Measurements from ENCODE around the gene RAB24. TPM values are rescaled to one million over a fixed set of nuclear protein-coding genes. Genes with fewer than 3 reads are reported as not detected.
"Not testable (repeated sequence)": the region's sequence is repeated elsewhere in the genome, so short reads cannot be mapped to it uniquely, and the experiment has no call there.

Gene RAB24
- total and polyA plus RNA-seq, 2 experiments from 2014 or later = 81.5 to 94.7 TPM

DNA sequence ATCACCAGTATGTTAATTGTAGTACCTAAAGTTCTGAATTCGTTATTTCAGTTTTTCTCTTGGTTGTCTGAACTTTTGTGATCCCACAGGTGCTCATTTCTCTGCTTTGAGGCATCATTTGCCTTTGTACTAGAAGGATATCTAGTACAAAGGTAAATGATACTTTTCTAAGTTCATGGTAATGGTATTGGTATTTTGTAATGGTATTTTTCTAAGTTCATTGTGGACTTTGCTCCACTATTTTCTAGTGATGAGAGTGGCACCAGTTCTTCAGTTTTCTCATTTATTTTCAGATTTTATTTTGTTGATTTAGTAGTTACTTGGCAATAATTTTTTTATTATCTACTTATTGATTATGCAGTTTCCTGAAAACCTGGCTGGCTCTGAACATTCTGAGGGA, 42.0 kb downstream of the RAB24 start:
- Histone ChIP-seq H3K27ac (no peak overlapping the region), H3K36me3 (peaks cover 42% of the 10 kb centered on the region)

DNA sequence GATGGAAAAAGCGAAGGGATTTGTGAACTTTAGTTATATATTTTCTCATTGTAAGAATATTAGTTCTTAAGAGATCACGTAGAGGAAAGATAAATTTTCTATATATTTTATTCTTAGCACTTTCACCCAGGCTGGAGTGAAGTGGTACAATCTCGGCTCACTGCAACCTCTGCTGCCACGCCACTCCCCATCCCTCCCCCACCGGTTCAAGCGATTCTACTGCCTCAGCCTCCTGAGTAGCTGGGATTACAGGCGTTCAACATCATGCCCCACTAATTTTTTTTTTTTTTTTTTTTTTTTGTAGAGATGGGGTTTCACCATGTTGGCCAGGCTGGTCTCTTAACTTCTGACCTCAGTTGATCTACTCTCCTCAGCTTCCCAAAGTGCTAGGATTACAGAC, 42.6 kb downstream of the RAB24 start:
- H3K4me3 ChIP-seq = no peak overlapping the region
- no peak for DNase-seq (ENCODE audit: low read depth in 1 of 2, low spot score in 1 of 2)
- no peak overlapping the region for H3K27ac ChIP-seq
- H3K4me1 ChIP-seq (ENCODE audit: low read depth) = no peaks in the 10 kb centered on the region
- TF ChIP-seq, protein P1, sequence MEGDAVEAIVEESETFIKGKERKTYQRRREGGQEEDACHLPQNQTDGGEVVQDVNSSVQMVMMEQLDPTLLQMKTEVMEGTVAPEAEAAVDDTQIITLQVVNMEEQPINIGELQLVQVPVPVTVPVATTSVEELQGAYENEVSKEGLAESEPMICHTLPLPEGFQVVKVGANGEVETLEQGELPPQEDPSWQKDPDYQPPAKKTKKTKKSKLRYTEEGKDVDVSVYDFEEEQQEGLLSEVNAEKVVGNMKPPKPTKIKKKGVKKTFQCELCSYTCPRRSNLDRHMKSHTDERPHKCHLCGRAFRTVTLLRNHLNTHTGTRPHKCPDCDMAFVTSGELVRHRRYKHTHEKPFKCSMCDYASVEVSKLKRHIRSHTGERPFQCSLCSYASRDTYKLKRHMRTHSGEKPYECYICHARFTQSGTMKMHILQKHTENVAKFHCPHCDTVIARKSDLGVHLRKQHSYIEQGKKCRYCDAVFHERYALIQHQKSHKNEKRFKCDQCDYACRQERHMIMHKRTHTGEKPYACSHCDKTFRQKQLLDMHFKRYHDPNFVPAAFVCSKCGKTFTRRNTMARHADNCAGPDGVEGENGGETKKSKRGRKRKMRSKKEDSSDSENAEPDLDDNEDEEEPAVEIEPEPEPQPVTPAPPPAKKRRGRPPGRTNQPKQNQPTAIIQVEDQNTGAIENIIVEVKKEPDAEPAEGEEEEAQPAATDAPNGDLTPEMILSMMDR (IDR thresholded peaks at IDR 0.05; ENCODE audit: low read depth, low read length) = no peak
- no peaks in the 10 kb centered on the region for H3K9me3 ChIP-seq (ENCODE audit: low read depth)
- H3K36me3 ChIP-seq = peaks cover 36% of the 10 kb centered on the region
- no peaks in the 10 kb centered on the region for H3K27me3 ChIP-seq

More for the DNA sequence above, 42.0 kb downstream of the RAB24 start:
- H3K9me3 ChIP-seq (ENCODE audit: low read depth) = no peaks in the 10 kb centered on the region
- no peak for DNase-seq (ENCODE audit: low read depth in 1 of 2, low spot score in 1 of 2)
- TF ChIP-seq, protein P1 (IDR thresholded peaks at IDR 0.05; ENCODE audit: low read depth, low read length) = no peak
- H3K27me3 ChIP-seq = no peaks in the 10 kb centered on the region
- H3K4me3 ChIP-seq = no peak overlapping the region
- no peaks in the 10 kb centered on the region for H3K4me1 ChIP-seq (ENCODE audit: low read depth)

DNA sequence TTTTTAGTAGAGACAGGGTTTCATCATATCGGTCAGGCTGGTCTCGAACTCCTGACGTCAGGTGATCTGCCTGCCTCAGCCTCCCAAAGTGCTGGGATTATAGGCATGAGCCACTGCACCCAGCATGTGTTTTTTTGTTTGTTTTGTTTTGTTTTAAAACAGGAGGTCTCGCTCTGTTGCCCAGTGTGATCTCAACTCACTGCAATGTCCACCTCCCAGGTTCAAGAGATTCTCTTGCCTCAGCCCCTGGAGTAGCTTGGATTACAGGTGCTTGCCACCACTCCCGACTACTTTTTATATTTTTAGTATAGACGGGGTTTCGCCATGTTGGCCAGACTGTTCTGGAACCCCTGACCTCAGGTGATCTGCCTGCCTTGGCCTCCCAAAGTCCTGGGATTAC, 44.8 kb downstream of the RAB24 start:
- not testable (repeated sequence) for H3K4me3 ChIP-seq; H3K9me3 ChIP-seq (ENCODE audit: low read depth); DNase-seq (ENCODE audit: low read depth in 1 of 2, low spot score in 1 of 2); H3K27me3 ChIP-seq; H3K4me1 ChIP-seq (ENCODE audit: low read depth)
- H3K27ac ChIP-seq = peak overlapping the region; percentile 25
- peaks cover 43% of the 10 kb centered on the region for H3K36me3 ChIP-seq

DNA sequence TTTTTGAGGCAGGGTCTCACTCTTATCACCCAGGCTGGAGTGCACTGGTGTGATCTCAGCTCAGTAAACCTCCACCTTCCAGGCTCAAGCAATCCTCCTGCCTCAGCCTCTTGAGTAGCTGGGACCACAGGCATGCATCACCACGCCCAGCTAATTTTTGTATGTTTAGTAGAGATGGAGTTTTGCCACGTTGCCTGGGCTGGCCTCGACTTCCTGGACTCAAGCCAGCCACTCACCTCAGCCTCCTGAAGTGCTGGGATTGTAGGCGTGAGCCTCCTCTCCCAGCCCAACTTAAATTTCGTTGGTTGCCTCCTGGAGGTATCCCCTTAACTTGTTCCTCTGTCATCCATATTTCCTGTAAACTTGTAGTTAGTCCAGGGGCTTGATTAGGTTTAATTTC, 47.2 kb downstream of the RAB24 start:
- H3K36me3 ChIP-seq = peaks cover 44% of the 10 kb centered on the region
- H3K4me1 ChIP-seq (ENCODE audit: low read depth) = no peaks in the 10 kb centered on the region
- TF ChIP-seq, protein P1 (IDR thresholded peaks at IDR 0.05; ENCODE audit: low read depth, low read length) = no peak
- DNase-seq (ENCODE audit: low read depth in 1 of 2, low spot score in 1 of 2) = no peak
- H3K4me3 ChIP-seq = no peak overlapping the region
- H3K9me3 ChIP-seq (ENCODE audit: low read depth) = no peaks in the 10 kb centered on the region
- H3K27me3 ChIP-seq = no peaks in the 10 kb centered on the region
- H3K27ac ChIP-seq = no peak overlapping the region

DNA sequence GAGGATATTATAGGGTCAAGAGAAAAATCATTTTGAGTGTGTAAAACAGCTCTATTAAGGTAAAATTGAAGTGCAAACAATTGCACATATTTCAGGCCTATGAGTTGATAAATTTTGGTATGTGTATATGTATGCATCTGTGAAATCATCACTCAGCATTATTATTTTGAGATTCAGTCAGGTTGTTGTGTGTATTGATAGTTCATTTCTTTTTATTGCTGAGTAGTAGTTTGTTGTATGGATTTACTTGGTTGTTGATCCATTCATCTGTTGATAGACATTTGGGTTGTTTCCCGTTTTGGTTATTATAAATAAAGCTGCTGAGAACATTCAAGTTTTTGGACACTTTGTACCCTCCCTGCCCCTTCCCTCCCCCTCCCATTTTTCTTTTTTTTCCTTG, 50.3 kb downstream of the RAB24 start:
- peaks cover 38% of the 10 kb centered on the region for H3K36me3 ChIP-seq
- no peak overlapping the region for H3K4me3 ChIP-seq
- peak overlapping the region; percentile 5 for H3K27ac ChIP-seq
- no peaks in the 10 kb centered on the region for H3K27me3 ChIP-seq
- DNase-seq (ENCODE audit: low read depth in 1 of 2, low spot score in 1 of 2) = no peak
- TF ChIP-seq, protein P1 (IDR thresholded peaks at IDR 0.05; ENCODE audit: low read depth, low read length) = no peak
- no peaks in the 10 kb centered on the region for H3K4me1 ChIP-seq (ENCODE audit: low read depth)
- no peaks in the 10 kb centered on the region for H3K9me3 ChIP-seq (ENCODE audit: low read depth)

Other genes with a start within 250 kb of the RAB24 start
- gene FGFR4, start 216.8 kb downstream of the RAB24 start, total RNA-seq = 1.1 and 2.8 TPM in 2 replicates
- gene FGFR4, start 216.8 kb downstream of the RAB24 start, polyA plus RNA-seq = 0.96 and 1.8 TPM in 2 replicates
- gene NSD1, start 169.9 kb downstream of the RAB24 start, total RNA-seq = 29.7 and 37.9 TPM in 2 replicates
- gene NSD1, start 169.9 kb downstream of the RAB24 start, polyA plus RNA-seq = 37.8 and 44.0 TPM in 2 replicates
- 86.0 and 156 TPM in 2 replicates for gene PRELID1, start 80 bp upstream of the RAB24 start, total RNA-seq
- 134 and 185 TPM in 2 replicates for gene PRELID1, start 80 bp upstream of the RAB24 start, polyA plus RNA-seq
- 15.2 and 112 TPM in 2 replicates for gene MXD3, start 8.2 kb upstream of the RAB24 start, total RNA-seq
- 7.3 and 50.5 TPM in 2 replicates for gene MXD3, start 8.2 kb upstream of the RAB24 start, polyA plus RNA-seq
- 163 and 198 TPM in 2 replicates for gene LMAN2, start 47.9 kb upstream of the RAB24 start, total RNA-seq
- 213 and 261 TPM in 2 replicates for gene LMAN2, start 47.9 kb upstream of the RAB24 start, polyA plus RNA-seq
- gene RGS14, start 54.2 kb upstream of the RAB24 start, total RNA-seq = 68.1 and 139 TPM in 2 replicates
- gene RGS14, start 54.2 kb upstream of the RAB24 start, polyA plus RNA-seq = 33.6 and 76.5 TPM in 2 replicates
- not detected in 2 replicates for gene SLC34A1, start 80.7 kb upstream of the RAB24 start, total RNA-seq
- gene SLC34A1, start 80.7 kb upstream of the RAB24 start, polyA plus RNA-seq = not detected in 2 replicates
- gene PFN3, start 96.9 kb upstream of the RAB24 start, total RNA-seq = not detected in 2 replicates
- gene PFN3, start 96.9 kb upstream of the RAB24 start, polyA plus RNA-seq = not detected in 2 replicates
- gene F12, start 105.8 kb upstream of the RAB24 start, total RNA-seq = 3.4 and 4.6 TPM in 2 replicates
- 5.0 and 13.6 TPM in 2 replicates for gene F12, start 105.8 kb upstream of the RAB24 start, polyA plus RNA-seq
- gene GRK6, start 123.0 kb upstream of the RAB24 start, total RNA-seq = 43.7 and 62.1 TPM in 2 replicates
- 39.6 and 62.0 TPM in 2 replicates for gene GRK6, start 123.0 kb upstream of the RAB24 start, polyA plus RNA-seq
- gene PRR7, start 143.1 kb upstream of the RAB24 start, total RNA-seq = 26.4 and 29.0 TPM in 2 replicates
- 27.1 and 29.2 TPM in 2 replicates for gene PRR7, start 143.1 kb upstream of the RAB24 start, polyA plus RNA-seq
- gene DBN1, start 169.9 kb upstream of the RAB24 start, total RNA-seq = 258 and 295 TPM in 2 replicates
- 147 and 185 TPM in 2 replicates for gene DBN1, start 169.9 kb upstream of the RAB24 start, polyA plus RNA-seq
- 165 and 255 TPM in 2 replicates for gene PDLIM7, start 193.9 kb upstream of the RAB24 start, total RNA-seq
- gene PDLIM7, start 193.9 kb upstream of the RAB24 start, polyA plus RNA-seq = 328 and 537 TPM in 2 replicates
- gene DOK3, start 206.1 kb upstream of the RAB24 start, total RNA-seq = 2.4 and 6.0 TPM in 2 replicates
- gene DOK3, start 206.1 kb upstream of the RAB24 start, polyA plus RNA-seq = 0.95 and 3.7 TPM in 2 replicates
- 183 and 223 TPM in 2 replicates for gene DDX41, start 213.2 kb upstream of the RAB24 start, total RNA-seq
- 107 and 109 TPM in 2 replicates for gene DDX41, start 213.2 kb upstream of the RAB24 start, polyA plus RNA-seq